OCI-LY3 (cell line): ENCODE measurements around the gene CNGB1.
"Not testable (repeated sequence)": the region's sequence is repeated elsewhere in the genome, so short reads cannot be mapped to it uniquely, and the experiment has no call there.

Source experiments
- CTCF ChIP-seq: fragments of 200-600, 300-600 bp; sonication (generic); IDR thresholded peaks from 2 replicates; pipeline ENCODE4 v1.5.1; 2014; ENCODE audit warnings: antibody characterized with exemption, low read length, low read depth
- EZH2phosphoT487 ChIP-seq: fragments of 200-600 bp; shearing (Covaris generic); IDR thresholded peaks from 2 replicates; pipeline ENCODE4 v1.6.1; 2018; ENCODE audit warnings: antibody characterized with exemption, mixed run types, low read depth

GRCh38 chr16:57846931-57847330 lies 124.0 kb downstream of the CNGB1 start:
- TF ChIP-seq CTCF, EZH2phosphoT487: not testable (repeated sequence)
